Loucy (cell line): ENCODE data around the gene ZNF438.

Experiments used
- H2AFZ ChIP-seq: fragments of 200-600 bp; sonication (generic); 2 replicates; pipeline ENCODE4 v1.6.0; 2016; ENCODE audit warnings: antibody characterized with exemption, mild to moderate bottlenecking, low read length, moderate library complexity
- H3F3A ChIP-seq: fragments of 200-600 bp; 2 replicates; pipeline ENCODE4 v1.6.0; 2016; ENCODE audit warnings: antibody characterized with exemption, low read depth, mild to moderate bottlenecking
- H3K27me3 ChIP-seq: fragments of 200-600 bp; sonication (generic); 2 replicates; pipeline ENCODE4 v1.6.1; 2014; ENCODE audit warnings: low read length, mild to moderate bottlenecking; ENCODE audit not compliant: insufficient read depth, poor library complexity, severe bottlenecking
- H3K36me3 ChIP-seq: fragments of 200-600 bp; sonication (generic); 2 replicates; pipeline ENCODE4 v1.6.1; 2016; ENCODE audit warnings: low read length; ENCODE audit not compliant: insufficient read depth
- H3K4me1 ChIP-seq: fragments of 200-600 bp; sonication (generic); 2 replicates; pipeline ENCODE4 v1.5.1; 2014; ENCODE audit warnings: low read length, mild to moderate bottlenecking; ENCODE audit not compliant: insufficient read depth, poor library complexity, severe bottlenecking
- H3K4me2 ChIP-seq: fragments of 200-600 bp; sonication (generic); 2 replicates; pipeline ENCODE4 v1.6.0; 2014; ENCODE audit warnings: antibody characterized with exemption, low read length, low read depth, mild to moderate bottlenecking; ENCODE audit not compliant: poor library complexity, severe bottlenecking
- H3K4me3 ChIP-seq: fragments of 200-600 bp; sonication (generic); 2 replicates; pipeline ENCODE4 v1.5.1; 2014; ENCODE audit warnings: low read length, mild to moderate bottlenecking, mixed read lengths; ENCODE audit not compliant: poor library complexity, severe bottlenecking
- H3K79me2 ChIP-seq: fragments of 200-600 bp; sonication (generic); 2 replicates; pipeline ENCODE4 v1.6.1; 2014; ENCODE audit warnings: low read length; ENCODE audit not compliant: insufficient read depth
- H3K9ac ChIP-seq: fragments of 200-600 bp; sonication (generic); 2 replicates; pipeline ENCODE4 v1.6.0; 2014; ENCODE audit warnings: mild to moderate bottlenecking, low read depth, low read length, moderate library complexity; ENCODE audit not compliant: poor library complexity, severe bottlenecking
- H3K9me2 ChIP-seq: fragments of 200-600 bp; sonication (generic); replicated peaks from 2 replicates; pipeline ENCODE4 v1.6.1; 2016; ENCODE audit warnings: low read depth, low read length, mixed read lengths
- H3K9me3 ChIP-seq: fragments of 200-600 bp; sonication (generic); 2 replicates; pipeline ENCODE4 v1.6.1; 2014; ENCODE audit warnings: mild to moderate bottlenecking, antibody characterized with exemption, low read length, low read depth; ENCODE audit not compliant: insufficient read depth
- H4K20me1 ChIP-seq: fragments of 200-600 bp; sonication (generic); 2 replicates; pipeline ENCODE4 v1.6.0; 2014; ENCODE audit warnings: antibody characterized with exemption, low read length, mild to moderate bottlenecking; ENCODE audit not compliant: insufficient read depth, poor library complexity, severe bottlenecking
- CTCF ChIP-seq: fragments of 200-600 bp; sonication (generic); conservative IDR thresholded peaks from 2 replicates; pipeline ENCODE4 v1.5.1; 2014; ENCODE audit warnings: mild to moderate bottlenecking, antibody characterized with exemption, low read length
- EZH2phosphoT487 ChIP-seq: fragments of 200-600 bp; IDR thresholded peaks from 2 replicates; pipeline ENCODE4 v1.6.1; 2018; ENCODE audit warnings: antibody characterized with exemption, mild to moderate bottlenecking, moderate library complexity, borderline replicate concordance

Gene ZNF438

GRCh38 chr10:30832749-30833627 is 198.7 kb downstream of the ZNF438 start:
- Histone ChIP-seq H3K4me3 (no peak overlapping the region), H3K9me3 (no peaks in the 10 kb centered on the region), H3K79me2 (no peaks in the 10 kb centered on the region), H3K9me2 (no peaks in the 10 kb centered on the region), H3K9ac (peak overlapping the region; percentile 8), H4K20me1 (no peaks in the 10 kb centered on the region), H3K4me2 (peak overlapping the region; percentile 3), H3K36me3 (no peaks in the 10 kb centered on the region), H3K4me1 (peaks cover 17% of the 10 kb centered on the region), H3K27me3 (no peaks in the 10 kb centered on the region), H3F3A (no peaks in the 10 kb centered on the region), H2AFZ (0 out of 2 replicates have a peak overlapping the region, but pooled peaks have one; percentile 29)
- TF ChIP-seq CTCF (no peak), EZH2phosphoT487 (no peak)

GRCh38 chr10:30832001-30832748 is 199.5 kb downstream of the ZNF438 start:
- H2AFZ ChIP-seq, result no peak overlapping the region
- H3K27me3 ChIP-seq, result no peaks in the 10 kb centered on the region
- no peaks in the 10 kb centered on the region for H3K9me2 ChIP-seq
- H3K9me3 ChIP-seq, result no peaks in the 10 kb centered on the region
- H3K36me3 ChIP-seq, result no peaks in the 10 kb centered on the region
- H3K79me2 ChIP-seq, result no peaks in the 10 kb centered on the region
- H3K4me1 ChIP-seq, result peaks cover 17% of the 10 kb centered on the region
- no peaks in the 10 kb centered on the region for H3F3A ChIP-seq
- peak overlapping the region; percentile 3 for H3K4me2 ChIP-seq
- TF ChIP-seq EZH2phosphoT487, result no peak
- no peak for TF ChIP-seq CTCF
- no peak overlapping the region for H3K4me3 ChIP-seq
- H3K9ac ChIP-seq, result peak overlapping the region; percentile 8
- no peaks in the 10 kb centered on the region for H4K20me1 ChIP-seq

GRCh38 chr10:30831426-30831825 is 200.2 kb downstream of the ZNF438 start:
- H3K4me2 ChIP-seq, result no peak overlapping the region
- TF ChIP-seq CTCF (no peak), EZH2phosphoT487 (no peak)
- no peaks in the 10 kb centered on the region for H3K9me3 ChIP-seq

More at GRCh38 chr10:30831426-30831825, 200.2 kb downstream of the ZNF438 start:
- no peak overlapping the region for H3K9ac ChIP-seq
- no peaks in the 10 kb centered on the region for H3K9me2 ChIP-seq
- no peaks in the 10 kb centered on the region for H4K20me1 ChIP-seq
- no peak overlapping the region for H3K4me3 ChIP-seq
- no peaks in the 10 kb centered on the region for H3K79me2 ChIP-seq
- H3K36me3 ChIP-seq, result no peaks in the 10 kb centered on the region
- no peaks in the 10 kb centered on the region for H3K27me3 ChIP-seq
- peaks cover 17% of the 10 kb centered on the region for H3K4me1 ChIP-seq
- H2AFZ ChIP-seq, result no peak overlapping the region
- H3F3A ChIP-seq, result no peaks in the 10 kb centered on the region
